ENCODE measurements around the gene TREM2.
"Not testable (repeated sequence)": the region's sequence is repeated elsewhere in the genome, so short reads cannot be mapped to it uniquely, and the experiment has no call there.

The TREM2 gene

GRCh38 chr6:41162687-41163418, at the start of gene TREM2:
Gene TREM2 (minus strand): TSS chr6:41163116. CDS start chr6:41163082, 34 bp downstream.
- DNase-seq, result no peak

GRCh38 chr6:41209547-41210320, 46.8 kb upstream of the TREM2 start:
- DNase-seq, result no peak

DNA sequence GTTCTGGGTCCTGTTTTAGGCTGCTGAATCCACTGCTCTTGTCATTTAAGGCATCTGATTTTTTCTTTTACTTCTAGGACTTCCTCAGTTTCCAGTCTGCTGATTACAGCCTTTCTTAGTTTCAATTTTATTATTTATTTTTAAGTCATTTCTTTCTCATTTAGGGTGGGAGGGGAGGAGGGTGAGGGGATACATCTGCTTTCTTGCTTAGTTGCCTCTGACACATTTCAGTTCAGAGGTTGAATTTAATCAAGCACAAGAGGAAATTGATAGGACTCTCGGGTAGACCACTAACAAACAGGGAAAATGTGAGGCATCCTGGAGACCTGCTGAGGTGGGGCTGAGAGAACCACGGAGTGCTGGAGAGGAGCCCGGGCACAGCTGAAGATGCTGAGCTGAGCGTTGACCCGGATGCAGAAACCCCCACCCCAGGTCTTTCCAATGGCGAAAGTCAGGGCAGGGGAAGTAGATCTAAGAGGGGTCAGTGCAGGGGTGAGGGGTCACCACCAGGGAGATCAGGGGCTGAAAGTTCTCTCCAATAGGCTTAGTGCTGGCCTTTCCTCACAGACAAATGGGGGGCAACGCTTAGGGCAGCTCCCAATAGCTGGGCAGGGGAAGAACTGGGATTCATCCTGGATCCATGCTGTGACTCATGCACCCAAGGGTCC, 45.7 kb upstream of the TREM2 start:
- no peak for DNase-seq

- no peak for DNase-seq
Observed at GRCh38 chr6:41204156-41204555, 41.2 kb upstream of the TREM2 start.

GRCh38 chr6:41201764-41202173, 38.9 kb upstream of the TREM2 start:
- DNase-seq, result no peak

GRCh38 chr6:41200901-41201763, 38.2 kb upstream of the TREM2 start, which contains the start of gene TREML2:
Gene TREML2 (minus strand): TSS chr6:41201149. CDS start chr6:41201008, 141 bp downstream.
- DNase-seq, result no peak

DNA sequence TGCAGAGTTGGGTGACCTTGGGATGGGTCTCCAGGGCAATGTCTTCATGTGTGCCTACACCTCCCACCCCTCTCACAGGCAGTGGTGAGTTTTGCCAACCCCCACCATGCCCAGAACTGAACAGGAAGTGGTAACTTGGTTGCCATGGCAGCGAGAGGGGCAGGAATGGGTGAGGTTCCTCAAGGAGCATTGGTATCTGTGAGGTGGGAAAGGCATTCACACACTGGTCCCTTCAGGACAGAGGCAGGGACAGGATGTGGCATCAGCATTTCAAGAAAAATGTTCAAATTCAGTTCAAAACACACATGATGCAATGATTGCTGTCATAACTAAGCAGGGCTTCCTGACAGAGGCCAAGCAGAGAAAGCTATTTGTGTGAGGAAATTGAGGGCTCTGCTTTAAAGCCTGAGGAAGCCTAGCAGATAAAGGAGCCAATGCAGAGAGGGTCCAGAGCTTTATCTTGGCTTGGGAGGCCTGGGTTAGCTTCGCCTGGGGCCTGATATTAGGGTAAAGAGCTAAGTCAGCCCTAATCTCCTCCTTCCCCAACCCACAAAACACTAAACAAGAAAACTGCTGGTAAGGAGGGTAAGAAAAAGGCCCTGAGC, 37.5 kb upstream of the TREM2 start:
- no peak for DNase-seq

DNA sequence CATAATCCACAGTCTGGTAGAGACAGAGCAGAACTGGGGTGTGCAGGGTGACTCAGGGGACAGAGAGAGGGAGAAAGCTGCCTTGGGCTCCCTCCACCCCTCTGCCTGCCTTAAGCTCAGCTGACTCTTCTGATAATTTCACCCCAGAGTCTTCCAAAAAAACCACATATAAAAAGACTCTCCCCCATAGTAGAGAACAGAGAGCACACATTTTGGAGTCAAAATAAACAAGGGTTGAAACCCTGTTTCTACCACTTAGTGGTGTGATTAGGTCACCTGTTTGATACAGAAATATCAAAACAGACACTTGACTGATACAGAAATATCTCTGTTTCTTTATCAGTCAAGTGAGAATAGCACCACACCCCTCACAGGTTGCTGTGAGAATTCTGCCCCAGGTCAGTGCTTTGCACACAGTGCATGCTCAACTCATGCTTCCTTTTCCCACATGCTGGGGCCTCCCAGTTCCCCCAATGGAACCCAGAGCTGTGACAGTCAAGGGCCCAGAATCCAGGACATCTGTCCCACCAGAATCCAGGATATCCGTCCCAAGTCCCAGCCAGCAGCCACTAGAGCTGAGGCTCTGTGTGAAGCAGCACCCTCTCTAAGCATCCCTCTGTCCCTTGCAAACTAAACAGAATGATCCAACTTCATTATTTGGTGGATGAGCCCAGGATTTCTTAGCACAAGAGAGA, 36.8 kb upstream of the TREM2 start:
- no peak for DNase-seq

DNA sequence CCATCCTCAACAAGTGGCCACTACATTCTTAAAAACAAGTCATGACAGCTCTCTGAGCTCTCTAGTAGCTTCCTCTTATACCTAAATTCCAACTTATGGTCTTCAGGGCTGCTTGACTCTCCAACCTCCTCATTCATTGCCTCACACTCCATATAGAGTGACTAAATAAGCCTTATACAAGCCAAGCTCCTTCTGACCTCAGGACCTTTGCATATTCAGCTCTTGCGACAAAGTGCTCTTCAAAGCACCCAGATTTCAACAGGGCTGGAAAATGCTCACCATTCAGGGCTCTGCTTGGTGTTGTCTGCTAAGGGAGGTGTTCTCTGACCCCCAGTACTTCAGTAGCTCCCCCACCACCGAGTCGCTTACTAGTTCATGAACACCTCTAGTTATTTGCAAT, 34.3 kb upstream of the TREM2 start:
- no peak for DNase-seq

DNA sequence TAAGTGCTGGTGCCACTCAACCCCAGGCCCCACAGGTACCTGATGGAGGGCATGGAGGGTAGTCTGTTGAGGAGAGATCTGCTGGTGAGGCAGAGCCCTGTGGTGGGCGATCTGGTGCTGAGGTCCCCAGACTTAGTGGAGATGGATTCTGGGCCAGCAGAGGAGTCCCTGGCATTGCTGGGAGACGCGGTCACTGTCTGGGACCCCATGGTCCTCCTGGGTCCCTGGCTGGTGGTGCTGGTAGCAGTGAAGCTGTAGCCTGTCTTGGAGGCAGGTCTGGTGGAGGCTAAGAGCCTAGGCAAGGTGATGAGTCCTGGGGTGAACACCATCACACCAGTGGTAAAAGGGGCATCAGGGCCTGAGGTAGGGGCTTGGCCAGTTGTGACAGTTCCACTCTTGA, 31.5 kb upstream of the TREM2 start:
- no peak for DNase-seq

GRCh38 chr6:41193884-41194283, 31.0 kb upstream of the TREM2 start:
- no peak for DNase-seq

- DNase-seq, result no peak
Observed at GRCh38 chr6:41193171-41193734, 30.3 kb upstream of the TREM2 start.

DNA sequence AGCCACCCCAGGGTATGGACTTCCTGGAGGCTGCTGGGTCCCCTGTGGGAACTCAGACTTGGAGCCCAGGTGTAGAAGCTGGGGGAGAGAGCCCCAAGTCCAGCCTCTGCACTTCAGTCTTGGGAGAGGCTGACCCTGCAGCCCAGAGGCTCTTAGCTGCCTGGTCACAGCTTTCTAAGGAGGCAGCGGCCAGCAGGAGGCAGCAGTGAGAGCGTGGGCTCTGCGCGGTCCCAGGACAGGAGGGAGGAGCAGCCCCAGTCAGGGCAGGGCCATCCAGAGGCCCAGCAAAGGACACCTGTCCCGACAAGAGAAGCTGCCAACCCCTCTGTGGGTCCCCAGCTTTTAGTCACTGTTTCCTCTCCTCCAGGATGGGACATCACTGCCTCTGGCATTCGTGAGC, 28.7 kb upstream of the TREM2 start:
- DNase-seq, result no peak

DNA sequence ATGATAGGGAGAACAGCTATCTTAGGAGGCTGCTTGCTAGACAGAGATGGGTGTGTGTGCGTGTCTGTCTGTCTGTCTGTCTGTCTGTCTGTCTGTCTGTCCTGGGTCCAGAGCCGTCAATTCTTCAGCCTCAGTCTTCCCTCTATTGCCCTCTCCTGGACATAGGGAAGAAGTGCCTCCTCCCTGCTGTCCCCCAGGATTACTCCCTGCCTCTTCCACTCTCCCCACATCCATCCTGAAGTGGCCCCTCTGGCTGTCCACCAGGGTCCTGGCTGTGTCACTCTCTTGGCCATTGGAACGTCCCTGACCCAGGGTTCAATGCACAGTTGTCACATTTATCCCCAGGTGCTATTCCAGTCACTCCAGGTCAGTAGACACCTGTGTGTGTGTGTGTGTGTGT, 27.9 kb upstream of the TREM2 start:
- DNase-seq, result no peak

DNA sequence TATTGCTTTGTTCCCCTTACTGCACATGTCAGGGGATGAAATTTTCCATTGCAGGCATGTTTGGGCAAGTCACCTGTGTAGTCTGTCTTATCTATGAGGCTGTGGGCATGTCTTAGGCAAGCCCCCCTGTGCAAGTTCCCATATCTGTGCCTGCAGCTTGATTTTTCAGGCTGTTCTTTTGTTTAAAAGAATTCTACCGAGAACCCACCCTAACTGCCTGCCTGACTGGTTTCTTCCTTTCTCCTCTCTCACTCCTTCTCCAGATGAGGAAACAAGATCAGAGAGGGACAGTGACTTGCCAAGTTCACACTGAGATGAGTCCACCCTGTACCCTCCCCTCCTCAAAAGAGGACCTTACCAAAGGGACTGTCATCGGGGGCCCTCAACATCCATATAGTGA, 27.1 kb upstream of the TREM2 start:
- no peak for DNase-seq

DNA sequence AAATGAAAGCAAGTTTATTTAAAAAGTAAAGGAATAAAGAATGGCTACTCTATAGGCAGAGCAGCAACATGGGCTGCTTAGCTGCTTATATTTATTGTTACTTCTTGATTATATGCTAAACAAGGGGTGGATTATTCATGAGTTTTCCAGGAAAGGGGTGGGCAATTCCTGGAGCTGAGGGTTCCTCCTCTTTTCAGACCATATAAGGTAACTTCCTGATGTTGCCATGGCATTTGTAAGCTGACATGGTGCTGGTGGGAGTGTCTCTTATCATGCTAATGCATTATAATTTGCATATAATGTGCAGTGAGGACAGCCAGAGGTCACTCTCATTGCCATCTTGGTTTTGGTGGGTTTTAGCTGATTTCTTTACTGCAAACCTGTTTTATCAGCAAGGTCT, 26.1 kb upstream of the TREM2 start:
- not testable (repeated sequence) for DNase-seq

DNA sequence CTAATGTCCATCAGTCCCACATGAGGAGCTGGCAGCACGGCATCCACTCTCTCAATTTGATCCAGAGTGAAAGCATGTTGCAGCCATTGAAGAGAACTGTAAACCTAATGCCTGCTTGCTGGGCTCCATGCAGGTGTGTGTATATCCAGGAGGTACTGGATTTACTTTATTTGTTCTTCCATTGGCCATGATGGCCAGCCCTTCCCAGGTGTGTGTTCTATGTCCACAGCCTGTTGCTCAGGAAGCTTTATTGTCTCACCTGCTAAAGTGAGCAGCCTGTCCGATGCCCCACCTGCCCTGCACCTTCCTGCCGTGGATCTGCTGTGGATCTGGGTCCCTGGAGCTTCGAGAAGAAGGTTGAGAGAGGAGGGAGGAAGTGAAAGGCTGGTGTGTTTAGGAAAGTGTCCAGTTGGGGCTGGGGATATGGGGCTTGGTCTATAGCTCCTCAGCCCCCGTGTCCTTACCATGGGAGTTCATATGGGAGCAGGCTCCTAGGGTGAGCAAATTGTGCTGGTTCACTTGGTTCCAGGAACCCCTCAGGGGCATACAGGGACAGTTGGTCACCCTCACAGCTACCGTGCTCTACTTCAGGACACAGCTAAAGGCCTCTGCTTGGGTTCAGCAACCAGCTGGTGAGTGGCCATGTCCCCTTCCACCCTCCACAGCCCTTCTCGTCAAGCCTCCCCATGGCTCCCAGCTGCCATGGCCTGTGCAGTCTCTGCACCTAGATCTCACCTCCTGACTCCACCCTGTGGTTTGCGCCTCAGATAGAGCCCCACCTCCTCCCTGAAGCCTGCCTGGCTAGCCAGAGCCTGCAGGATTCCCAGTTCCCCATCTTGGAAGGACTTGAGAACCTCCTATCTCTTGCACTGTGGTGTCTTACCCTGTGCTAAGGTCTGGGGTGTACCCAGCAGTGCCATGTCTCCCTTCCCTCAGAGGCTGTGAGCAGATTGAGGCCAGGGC, 25.3 kb upstream of the TREM2 start:
- DNase-seq, result no peak

DNA sequence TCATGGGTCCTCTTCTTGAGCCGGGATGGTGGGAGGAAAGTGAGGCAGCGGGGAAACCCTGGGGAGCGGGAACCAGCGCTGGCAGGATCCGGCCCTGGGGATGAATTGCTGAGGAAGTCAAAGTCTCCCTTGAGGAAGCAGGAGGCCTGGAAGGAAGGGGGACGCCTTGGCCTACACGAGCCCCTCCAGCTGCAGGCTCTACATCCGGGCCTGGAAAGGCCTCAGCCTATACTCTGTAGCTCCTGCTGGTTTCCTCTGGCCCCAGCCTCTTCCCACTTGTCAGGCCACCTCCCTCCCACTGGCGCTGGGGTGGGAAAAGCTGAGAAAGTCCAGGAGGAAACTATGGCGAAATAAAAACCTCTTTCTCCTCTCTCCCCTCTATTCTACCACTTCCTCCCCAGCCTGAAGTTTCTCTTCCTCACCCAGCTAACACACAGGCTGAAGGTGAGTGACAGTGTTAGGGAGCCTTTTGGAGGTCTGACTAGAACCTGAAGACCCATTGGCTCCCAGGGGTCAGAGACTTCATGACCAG, 23.2 kb upstream of the TREM2 start:
- no peak for DNase-seq

- no peak for DNase-seq
Observed at GRCh38 chr6:41184761-41185160, 21.8 kb upstream of the TREM2 start.

Data from cerebellar nuclear complex (tissue), 1 donor.